HepG2 (cell line): Measurements from ENCODE around the gene SHISA7. TPM values are rescaled to one million over a fixed set of nuclear protein-coding genes. Genes with fewer than 3 reads are reported as not detected.

ENCODE experiments used
- DMAP1 ChIP-seq: IDR thresholded peaks from 2 replicates; pipeline ENCODE4 v1.6.1; 2016
- HNF1A ChIP-seq, 2 experiments: sonication (generic) in 1 of 2; formaldehyde crosslinking in 1 of 2; IDR thresholded peaks; 2 replicates each; pipeline versions ENCODE4 v1.4.0 to v1.6.1; 2016 to 2020; ENCODE audit warnings: borderline replicate concordance in 1 of 2, low read depth in 1 of 2, mild to moderate bottlenecking in 1 of 2, missing genetic modification reagents in 1 of 2
- PCBP1 ChIP-seq: fragments of 200-400 bp; formaldehyde crosslinking; IDR thresholded peaks from 2 replicates; pipeline ENCODE4 v1.6.1; 2017; ENCODE audit warnings: mild to moderate bottlenecking, low read depth, low read length, borderline replicate concordance
- PHF20 ChIP-seq: sonication (generic); formaldehyde crosslinking; IDR thresholded peaks from 2 replicates; pipeline ENCODE4 v1.5.0; 2020; ENCODE audit warnings: mild to moderate bottlenecking, missing genetic modification reagents
- SYNCRIP ChIP-seq: fragments of 200-400 bp; formaldehyde crosslinking; IDR thresholded peaks from 2 replicates; pipeline ENCODE4 v1.6.1; 2018; ENCODE audit warnings: mild to moderate bottlenecking, low read depth, low read length; ENCODE audit not compliant: insufficient read depth
- ZFP36L1 ChIP-seq: sonication (generic); formaldehyde crosslinking; IDR thresholded peaks from 2 replicates; pipeline ENCODE4 v1.8.0; 2022; ENCODE audit warnings: mild to moderate bottlenecking, missing genetic modification reagents, moderate library complexity
- ZHX2 ChIP-seq, 2 experiments: sonication (generic) in 1 of 2; formaldehyde crosslinking in 1 of 2; IDR thresholded peaks; 2 replicates each; pipeline versions ENCODE4 v1.6.1 to v1.9.0; 2014 to 2022; ENCODE audit warnings: antibody characterized with exemption in 1 of 2, borderline replicate concordance in 1 of 2, inconsistent platforms in 1 of 2, low read depth in 1 of 2, missing genetic modification reagents in 1 of 2
- ZMAT5 ChIP-seq: sonication (generic); formaldehyde crosslinking; IDR thresholded peaks from 2 replicates; pipeline ENCODE4 v1.5.0; 2020; ENCODE audit warnings: mild to moderate bottlenecking, low read depth, missing genetic modification reagents, borderline replicate concordance
- ZNF17 ChIP-seq: sonication (generic); formaldehyde crosslinking; IDR thresholded peaks from 2 replicates; pipeline ENCODE4 v1.5.0; 2020; ENCODE audit warnings: mild to moderate bottlenecking, missing genetic modification reagents
- ZNF430 ChIP-seq: sonication (generic); formaldehyde crosslinking; IDR thresholded peaks from 2 replicates; pipeline ENCODE4 v1.9.0; 2021; ENCODE audit warnings: mild to moderate bottlenecking, missing genetic modification reagents
- ZNF891 ChIP-seq: sonication (generic); formaldehyde crosslinking; IDR thresholded peaks from 2 replicates; pipeline ENCODE4 v1.5.0; 2020; ENCODE audit warnings: mild to moderate bottlenecking, missing genetic modification reagents
- polyA plus RNA-seq, 8 experiments: library from polyadenylated mRNA; depleted of rRNA in 3 of 8; stranded (reverse) in 7 of 8; unstranded in 1 of 8; fragments of >200 nt; fragmentation: Illumina TruSeq in 4 of 8; extraction: Trizol in 4 of 8; gene quantifications; 2 replicates each; pipeline versions ENCODE4 v1.2.1 to v1.2.3, GENCODE V29; 2011 to 2016; ENCODE audit warnings: low read depth in 4 of 8, missing spikeins in 1 of 8, mixed read lengths in 1 of 8; ENCODE audit not compliant: insufficient read depth in 1 of 8
- total RNA-seq, 5 experiments: library from RNA; depleted of rRNA; stranded (reverse); fragments of >200 nt; fragmentation: Illumina TruSeq; extraction: Trizol; gene quantifications; 2 replicates each; pipeline ENCODE4 v1.2.3, GENCODE V29; 2016; ENCODE audit warnings: low read depth in 1 of 5
- TF ChIP-seq, protein P1 (sequence below): sonication (generic); formaldehyde crosslinking; IDR thresholded peaks from 2 replicates; pipeline ENCODE4 v1.4.0; 2020; ENCODE audit warnings: missing genetic modification reagents, low read depth, mild to moderate bottlenecking, borderline replicate concordance
- TF ChIP-seq, protein P2 (sequence below): sonication (generic); formaldehyde crosslinking; IDR thresholded peaks from 2 replicates; pipeline ENCODE4 v1.5.0; 2020; ENCODE audit warnings: mild to moderate bottlenecking, missing genetic modification reagents, borderline replicate concordance

The SHISA7 gene
- total and polyA plus RNA-seq, 2 of the 13 experiments (the other 11 are each of a cell fraction or from before 2014, with no cell fraction given) = not detected

DNA sequence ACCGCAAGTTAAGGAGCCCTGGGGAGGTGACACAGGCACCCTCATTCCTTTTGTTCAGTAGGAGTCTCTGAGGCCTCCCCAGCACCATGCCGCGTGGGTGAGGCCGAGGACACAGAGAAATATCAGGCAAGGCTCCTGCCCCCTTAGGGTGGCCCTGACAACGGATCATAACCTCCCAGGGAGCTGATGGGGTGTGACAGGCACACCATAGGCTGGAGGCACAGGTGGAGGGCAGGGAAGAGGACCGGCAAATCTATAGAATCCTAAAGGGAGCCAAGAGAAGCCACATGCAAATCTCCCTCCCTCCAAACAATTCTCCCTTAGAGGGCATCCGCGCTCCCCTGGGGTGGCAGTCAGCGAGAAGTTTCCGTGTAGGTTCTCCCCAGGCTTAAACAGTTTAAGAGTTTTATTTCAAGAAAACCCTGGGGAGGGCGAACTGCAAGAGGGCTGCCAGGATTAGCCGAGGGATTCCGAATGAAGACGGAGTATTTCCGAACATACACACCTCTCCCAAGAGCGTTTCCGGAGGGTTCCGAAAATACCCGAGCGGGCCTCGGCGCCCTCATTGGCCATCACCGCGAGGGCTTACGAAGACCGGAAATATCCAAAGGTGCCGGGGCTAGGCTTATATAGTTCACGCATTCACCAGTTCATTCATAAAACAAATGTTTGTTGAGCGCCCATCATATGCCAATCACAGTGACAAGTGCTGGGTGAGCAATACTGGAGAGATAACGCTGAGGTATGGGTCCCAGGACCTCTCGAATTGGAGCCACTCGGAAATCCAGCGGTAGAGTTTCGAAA is 58.0 kb downstream of the SHISA7 start (continued):
- no peak for TF ChIP-seq HNF1A (IDR thresholded peaks at IDR 0.05; ENCODE audit: low read depth)
- no peak for TF ChIP-seq HNF1A (CRISPR knock-in tag; IDR thresholded peaks at IDR 0.05; ENCODE audit: borderline replicate concordance)
- TF ChIP-seq, protein P1, sequence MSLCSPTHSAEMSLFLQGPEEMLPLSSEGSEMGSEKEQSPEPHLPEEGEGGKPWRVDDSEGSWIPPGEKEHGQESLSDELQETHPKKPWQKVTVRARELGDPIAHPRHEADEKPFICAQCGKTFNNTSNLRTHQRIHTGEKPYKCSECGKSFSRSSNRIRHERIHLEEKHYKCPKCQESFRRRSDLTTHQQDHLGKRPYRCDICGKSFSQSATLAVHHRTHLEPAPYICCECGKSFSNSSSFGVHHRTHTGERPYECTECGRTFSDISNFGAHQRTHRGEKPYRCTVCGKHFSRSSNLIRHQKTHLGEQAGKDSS = no peak
- no peak for TF ChIP-seq ZNF17 (CRISPR knock-in tag)
- no peak for TF ChIP-seq PCBP1
- TF ChIP-seq ZFP36L1 (CRISPR knock-in tag) = no peak
- TF ChIP-seq SYNCRIP = no peak
- TF ChIP-seq DMAP1 (CRISPR knock-in tag) = peak; percentile 61; the same call in 1 of the 2 replicates
- TF ChIP-seq ZHX2 (IDR thresholded peaks at IDR 0.05; ENCODE audit: low read depth) = no peak
- no peak for TF ChIP-seq ZHX2 (CRISPR knock-in tag; IDR thresholded peaks at IDR 0.05; ENCODE audit: borderline replicate concordance)
- TF ChIP-seq, protein P2, sequence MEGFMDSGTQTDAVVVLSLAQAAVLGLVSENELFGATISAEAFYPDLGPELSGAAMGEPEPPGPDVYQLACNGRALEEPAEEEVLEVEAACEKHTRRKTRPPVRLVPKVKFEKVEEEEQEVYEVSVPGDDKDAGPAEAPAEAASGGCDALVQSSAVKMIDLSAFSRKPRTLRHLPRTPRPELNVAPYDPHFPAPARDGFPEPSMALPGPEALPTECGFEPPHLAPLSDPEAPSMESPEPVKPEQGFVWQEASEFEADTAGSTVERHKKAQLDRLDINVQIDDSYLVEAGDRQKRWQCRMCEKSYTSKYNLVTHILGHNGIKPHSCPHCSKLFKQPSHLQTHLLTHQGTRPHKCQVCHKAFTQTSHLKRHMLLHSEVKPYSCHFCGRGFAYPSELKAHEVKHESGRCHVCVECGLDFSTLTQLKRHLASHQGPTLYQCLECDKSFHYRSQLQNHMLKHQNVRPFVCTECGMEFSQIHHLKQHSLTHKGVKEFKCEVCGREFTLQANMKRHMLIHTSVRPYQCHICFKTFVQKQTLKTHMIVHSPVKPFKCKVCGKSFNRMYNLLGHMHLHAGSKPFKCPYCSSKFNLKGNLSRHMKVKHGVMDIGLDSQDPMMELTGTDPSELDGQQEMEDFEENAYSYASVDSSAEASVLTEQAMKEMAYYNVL (CRISPR knock-in tag) = 0 out of 2 replicates have a peak, but pooled peaks have one; percentile 40
- no peak for TF ChIP-seq ZMAT5
- TF ChIP-seq ZNF891 (CRISPR knock-in tag) = peak; percentile 64; the same call in 1 of the 2 replicates
- TF ChIP-seq ZNF430 = peak; percentile 73
- peak; percentile 41; the same call in 1 of the 2 replicates for TF ChIP-seq PHF20 (CRISPR knock-in tag)
